ENCODE data around the gene TMEM273. TPM values are rescaled to one million over a fixed set of nuclear protein-coding genes. Genes with fewer than 3 reads are reported as not detected.
A peak's percentile ranks its signal among the peaks of the same experiment; 100 is the strongest.

TMEM273 gene
- total and polyA plus RNA-seq, 10 of the 15 experiments (the other 5 are each of a cell fraction or from before 2014, with no cell fraction given) = 10.3 to 46.3 (median 26.4) TPM

DNA sequence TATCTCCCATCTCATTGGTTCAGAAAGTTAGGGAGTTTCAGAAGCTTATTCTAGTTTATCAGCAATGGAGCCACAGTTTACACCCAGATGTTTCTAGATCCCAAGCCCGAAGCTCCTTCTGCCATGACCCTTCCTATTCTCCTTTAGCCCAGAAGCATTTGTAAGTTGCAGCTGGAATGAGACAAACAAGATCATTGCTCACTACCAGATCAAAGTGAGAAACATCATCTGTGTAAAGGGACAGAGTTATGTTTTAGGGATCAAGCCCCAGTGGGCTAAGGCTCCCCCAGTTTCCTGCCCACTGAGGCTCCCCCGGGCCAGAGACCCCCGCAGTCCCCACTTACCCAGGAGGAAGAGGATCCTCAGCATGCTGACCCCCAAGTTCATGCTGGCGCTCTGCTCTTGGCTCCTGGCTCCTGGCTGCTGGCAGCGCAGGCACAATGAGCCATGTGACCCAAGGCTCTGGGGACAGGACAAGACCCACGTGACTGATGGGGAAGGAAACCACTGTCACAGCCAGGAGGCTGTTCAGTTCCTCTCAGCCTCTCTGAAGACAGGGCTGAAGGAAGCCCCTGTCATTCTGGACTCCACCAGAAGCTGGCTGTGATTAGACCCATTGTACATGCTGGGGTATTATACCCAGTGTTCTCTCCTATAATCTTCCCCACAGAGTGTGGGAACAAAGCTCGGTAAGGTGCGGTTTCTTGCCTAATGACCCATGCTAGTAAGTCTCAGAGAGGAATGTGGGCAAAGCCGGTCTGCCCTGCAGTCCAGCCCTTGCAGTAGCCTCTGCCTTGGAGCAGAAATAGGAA, at the start of gene TMEM273 (continued):
- 0 out of 2 replicates have a peak, but pooled peaks have one; percentile 56 for TF ChIP-seq GATAD2B (conservative IDR thresholded peaks at IDR 0.05; ENCODE audit: low read depth)
- TF ChIP-seq MTA2 (IDR thresholded peaks at IDR 0.05; ENCODE audit: low read depth) = peak; percentile 35; the same call in 1 of the 2 replicates
- TF ChIP-seq HDGF (IDR thresholded peaks at IDR 0.05) = peak; percentile 74; the same call in 1 of the 2 replicates
- TF ChIP-seq, protein P1, sequence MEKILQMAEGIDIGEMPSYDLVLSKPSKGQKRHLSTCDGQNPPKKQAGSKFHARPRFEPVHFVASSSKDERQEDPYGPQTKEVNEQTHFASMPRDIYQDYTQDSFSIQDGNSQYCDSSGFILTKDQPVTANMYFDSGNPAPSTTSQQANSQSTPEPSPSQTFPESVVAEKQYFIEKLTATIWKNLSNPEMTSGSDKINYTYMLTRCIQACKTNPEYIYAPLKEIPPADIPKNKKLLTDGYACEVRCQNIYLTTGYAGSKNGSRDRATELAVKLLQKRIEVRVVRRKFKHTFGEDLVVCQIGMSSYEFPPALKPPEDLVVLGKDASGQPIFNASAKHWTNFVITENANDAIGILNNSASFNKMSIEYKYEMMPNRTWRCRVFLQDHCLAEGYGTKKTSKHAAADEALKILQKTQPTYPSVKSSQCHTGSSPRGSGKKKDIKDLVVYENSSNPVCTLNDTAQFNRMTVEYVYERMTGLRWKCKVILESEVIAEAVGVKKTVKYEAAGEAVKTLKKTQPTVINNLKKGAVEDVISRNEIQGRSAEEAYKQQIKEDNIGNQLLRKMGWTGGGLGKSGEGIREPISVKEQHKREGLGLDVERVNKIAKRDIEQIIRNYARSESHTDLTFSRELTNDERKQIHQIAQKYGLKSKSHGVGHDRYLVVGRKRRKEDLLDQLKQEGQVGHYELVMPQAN (conservative IDR thresholded peaks at IDR 0.05) = no peak; the same call in 1 of the 2 replicates
- no peak for TF ChIP-seq ZZZ3 (IDR thresholded peaks at IDR 0.05; ENCODE audit: control insufficient read depth, insufficient read length, low read depth)
- TF ChIP-seq ETV6 (conservative IDR thresholded peaks at IDR 0.05 in 1 of 2, IDR thresholded peaks at IDR 0.05 in 1 of 2; ENCODE audit: borderline replicate concordance in 1 of 2, low read depth in 1 of 2) = no peak
- TF ChIP-seq, protein P2, sequence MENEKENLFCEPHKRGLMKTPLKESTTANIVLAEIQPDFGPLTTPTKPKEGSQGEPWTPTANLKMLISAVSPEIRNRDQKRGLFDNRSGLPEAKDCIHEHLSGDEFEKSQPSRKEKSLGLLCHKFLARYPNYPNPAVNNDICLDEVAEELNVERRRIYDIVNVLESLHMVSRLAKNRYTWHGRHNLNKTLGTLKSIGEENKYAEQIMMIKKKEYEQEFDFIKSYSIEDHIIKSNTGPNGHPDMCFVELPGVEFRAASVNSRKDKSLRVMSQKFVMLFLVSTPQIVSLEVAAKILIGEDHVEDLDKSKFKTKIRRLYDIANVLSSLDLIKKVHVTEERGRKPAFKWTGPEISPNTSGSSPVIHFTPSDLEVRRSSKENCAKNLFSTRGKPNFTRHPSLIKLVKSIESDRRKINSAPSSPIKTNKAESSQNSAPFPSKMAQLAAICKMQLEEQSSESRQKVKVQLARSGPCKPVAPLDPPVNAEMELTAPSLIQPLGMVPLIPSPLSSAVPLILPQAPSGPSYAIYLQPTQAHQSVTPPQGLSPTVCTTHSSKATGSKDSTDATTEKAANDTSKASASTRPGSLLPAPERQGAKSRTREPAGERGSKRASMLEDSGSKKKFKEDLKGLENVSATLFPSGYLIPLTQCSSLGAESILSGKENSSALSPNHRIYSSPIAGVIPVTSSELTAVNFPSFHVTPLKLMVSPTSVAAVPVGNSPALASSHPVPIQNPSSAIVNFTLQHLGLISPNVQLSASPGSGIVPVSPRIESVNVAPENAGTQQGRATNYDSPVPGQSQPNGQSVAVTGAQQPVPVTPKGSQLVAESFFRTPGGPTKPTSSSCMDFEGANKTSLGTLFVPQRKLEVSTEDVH (IDR thresholded peaks at IDR 0.05; ENCODE audit: low read depth, partially characterized antibody) = no peak
- 0 out of 2 replicates have a peak, but pooled peaks have one; percentile 9 for TF ChIP-seq SMC3 (IDR thresholded peaks at IDR 0.05; ENCODE audit: borderline replicate concordance, low read length)
- TF ChIP-seq HDAC6 (IDR thresholded peaks at IDR 0.05; ENCODE audit: unreplicated experiment) = no peak

Measured in GM12878 (cell line).